ENCODE data around the gene PDILT. TPM values are rescaled to one million over a fixed set of nuclear protein-coding genes. Genes with fewer than 3 reads are reported as not detected.
"Not testable (repeated sequence)": the region's sequence is repeated elsewhere in the genome, so short reads cannot be mapped to it uniquely, and the experiment has no call there.

PDILT gene
- total RNA-seq, 4 donors from 2014 or later, result not detected

DNA sequence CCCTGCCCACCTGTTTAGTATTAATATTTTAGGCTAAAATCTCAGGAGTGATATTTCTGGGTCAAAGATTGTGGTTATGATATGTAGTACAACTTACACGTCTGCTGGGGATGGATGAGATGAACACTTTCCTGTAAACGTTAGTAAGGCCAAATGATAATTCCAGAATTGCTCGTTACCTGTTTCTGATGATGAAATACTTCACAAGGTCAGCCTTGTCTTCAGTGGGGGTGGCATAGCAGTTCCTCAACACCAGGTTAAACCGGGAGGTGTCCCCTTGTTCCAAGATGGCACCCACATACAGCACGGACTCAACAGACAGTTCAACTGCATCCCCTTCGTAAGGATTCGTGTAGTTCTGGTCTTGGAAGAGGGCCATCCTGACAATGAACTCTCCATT lies 86.5 kb downstream of the PDILT start:
- TF ChIP-seq POLR2A (IDR thresholded peaks at IDR 0.05), result no peak
- TF ChIP-seq, protein P1, sequence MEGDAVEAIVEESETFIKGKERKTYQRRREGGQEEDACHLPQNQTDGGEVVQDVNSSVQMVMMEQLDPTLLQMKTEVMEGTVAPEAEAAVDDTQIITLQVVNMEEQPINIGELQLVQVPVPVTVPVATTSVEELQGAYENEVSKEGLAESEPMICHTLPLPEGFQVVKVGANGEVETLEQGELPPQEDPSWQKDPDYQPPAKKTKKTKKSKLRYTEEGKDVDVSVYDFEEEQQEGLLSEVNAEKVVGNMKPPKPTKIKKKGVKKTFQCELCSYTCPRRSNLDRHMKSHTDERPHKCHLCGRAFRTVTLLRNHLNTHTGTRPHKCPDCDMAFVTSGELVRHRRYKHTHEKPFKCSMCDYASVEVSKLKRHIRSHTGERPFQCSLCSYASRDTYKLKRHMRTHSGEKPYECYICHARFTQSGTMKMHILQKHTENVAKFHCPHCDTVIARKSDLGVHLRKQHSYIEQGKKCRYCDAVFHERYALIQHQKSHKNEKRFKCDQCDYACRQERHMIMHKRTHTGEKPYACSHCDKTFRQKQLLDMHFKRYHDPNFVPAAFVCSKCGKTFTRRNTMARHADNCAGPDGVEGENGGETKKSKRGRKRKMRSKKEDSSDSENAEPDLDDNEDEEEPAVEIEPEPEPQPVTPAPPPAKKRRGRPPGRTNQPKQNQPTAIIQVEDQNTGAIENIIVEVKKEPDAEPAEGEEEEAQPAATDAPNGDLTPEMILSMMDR (IDR thresholded peaks at IDR 0.05), result no peak
- intact Hi-C loops (cut with DNase I; ENCODE audit: low total_unique reads), result no loop called here
- DNase-seq (ENCODE audit: low spot score in 2 of 2), result no peak
- 69 to 74% methylated on average over 7 of the region's 7 CpGs for WGBS, 2 donors
- no peak overlapping the region for H3K4me3 ChIP-seq (ENCODE audit: low read depth, poor library complexity, severe bottlenecking)

DNA sequence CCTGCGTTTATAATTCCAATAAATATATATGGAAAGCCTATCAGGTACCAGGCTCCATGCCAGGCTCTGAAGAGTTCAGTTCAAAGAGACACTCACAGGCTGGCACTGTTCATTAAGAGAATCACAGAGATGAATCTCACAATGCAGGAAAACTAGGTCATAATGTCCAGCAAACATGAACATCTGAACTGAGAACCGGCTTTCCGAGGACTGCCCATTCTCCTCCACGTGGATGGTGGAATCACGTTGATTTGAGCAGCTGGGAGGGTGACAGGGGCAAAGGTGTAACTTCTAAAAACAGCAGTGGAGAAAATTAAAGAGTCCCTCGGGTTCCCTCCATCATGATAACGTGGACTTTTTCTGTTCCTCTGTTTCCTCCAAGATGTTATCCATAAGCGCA lies 87.4 kb downstream of the PDILT start:
- no peak overlapping the region for H3K4me3 ChIP-seq (ENCODE audit: low read depth, poor library complexity, severe bottlenecking)
- 57 to 68% methylated on average over 8 of the region's 8 CpGs for WGBS, 2 donors
- no peak for TF ChIP-seq POLR2A (IDR thresholded peaks at IDR 0.05)
- TF ChIP-seq, protein P1 (IDR thresholded peaks at IDR 0.05), result no peak
- DNase-seq (ENCODE audit: low spot score in 2 of 2), result no peak
- intact Hi-C loops (cut with DNase I; ENCODE audit: low total_unique reads), result no loop called here

DNA sequence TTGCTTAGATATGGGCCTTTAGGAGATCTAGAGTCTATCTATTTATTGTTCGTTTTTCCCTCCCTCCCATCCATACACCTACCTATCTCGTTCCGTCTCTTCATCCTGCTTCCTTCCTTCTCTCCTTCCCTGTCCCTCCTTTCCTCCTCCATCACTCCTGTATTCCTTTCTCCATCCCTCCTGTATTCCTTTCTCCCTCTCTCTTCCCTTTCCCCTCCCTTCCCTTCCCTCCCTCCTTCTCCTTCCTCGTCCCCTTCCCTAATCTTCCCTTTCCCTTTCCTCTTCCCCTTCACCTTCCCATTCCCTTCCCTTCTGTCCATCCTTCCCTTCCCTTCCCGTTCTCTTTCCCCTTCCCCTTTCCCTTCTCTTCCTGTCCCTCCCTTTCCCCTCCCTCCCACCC lies 87.8 kb downstream of the PDILT start:
- no peak for DNase-seq (ENCODE audit: low spot score in 2 of 2)
- 56 to 67% methylated on average over 5 of the region's 5 CpGs for WGBS, 2 donors
- TF ChIP-seq POLR2A (IDR thresholded peaks at IDR 0.05), result no peak
- TF ChIP-seq, protein P1 (IDR thresholded peaks at IDR 0.05), result peak in 1 of 3 donors; percentile 30
- no peak overlapping the region for H3K4me3 ChIP-seq (ENCODE audit: low read depth, poor library complexity, severe bottlenecking)
- intact Hi-C loops (cut with DNase I; ENCODE audit: low total_unique reads), result no loop called here

- DNase-seq (ENCODE audit: low spot score in 2 of 2), result no peak
- WGBS, 2 donors, result 94 to 95% methylated on average over 6 of the region's 6 CpGs
- no peak overlapping the region for H3K4me3 ChIP-seq (ENCODE audit: low read depth, poor library complexity, severe bottlenecking)
- TF ChIP-seq, protein P1 (IDR thresholded peaks at IDR 0.05), result no peak
- no peak for TF ChIP-seq POLR2A (IDR thresholded peaks at IDR 0.05)
- intact Hi-C loops (cut with DNase I; ENCODE audit: low total_unique reads), result no loop called here
Observed at GRCh38 chr16:20315764-20316163, 88.8 kb downstream of the PDILT start.

DNA sequence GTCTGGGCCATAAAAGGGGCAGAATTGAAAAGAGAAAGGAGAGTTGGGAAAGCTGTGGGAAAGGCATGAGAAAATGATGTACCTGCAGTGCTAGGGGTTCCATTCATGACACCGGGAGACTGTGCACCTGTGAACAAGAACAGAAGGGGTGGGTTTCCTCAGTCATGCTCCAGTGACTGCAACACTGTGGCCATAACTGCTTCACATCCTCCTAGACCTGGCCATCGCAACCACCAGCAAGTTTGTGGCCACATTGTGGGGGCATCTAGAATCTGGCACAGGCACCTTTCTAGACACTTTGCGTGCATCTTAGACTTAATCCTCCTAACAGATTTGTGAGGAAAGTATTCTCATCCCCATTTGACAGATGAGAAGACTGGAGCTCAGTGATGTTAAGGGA lies 90.0 kb downstream of the PDILT start:
- intact Hi-C loops (cut with DNase I; ENCODE audit: low total_unique reads), result no loop called here
- WGBS, 2 donors, result 89 to 90% methylated on average over 3 of the region's 3 CpGs
- no peak for DNase-seq (ENCODE audit: low spot score in 2 of 2)
- no peak for TF ChIP-seq POLR2A (IDR thresholded peaks at IDR 0.05)
- TF ChIP-seq, protein P1 (IDR thresholded peaks at IDR 0.05), result no peak
- H3K4me3 ChIP-seq (ENCODE audit: low read depth, poor library complexity, severe bottlenecking), result no peak overlapping the region

DNA sequence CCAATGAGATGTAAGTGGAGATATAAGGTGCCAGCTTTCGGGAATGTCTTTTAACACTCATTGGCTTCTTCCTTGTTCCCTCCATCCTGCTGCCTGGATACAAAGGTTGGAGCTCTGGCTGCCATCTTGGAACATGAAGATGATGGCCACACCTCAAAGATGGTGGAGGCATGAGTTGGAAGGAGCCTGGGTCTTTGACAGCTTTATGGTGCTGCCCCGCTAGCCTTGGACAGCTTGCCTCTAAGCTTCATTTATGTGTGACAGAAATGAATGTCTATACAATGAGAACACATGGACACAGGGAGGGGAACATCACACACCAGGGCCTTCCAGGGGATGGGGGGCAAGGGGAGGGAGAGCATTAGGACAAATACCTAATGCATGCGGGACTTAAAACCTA lies 90.8 kb downstream of the PDILT start:
- DNase-seq (ENCODE audit: low spot score in 2 of 2), result no peak
- 92 to 94% methylated on average over 3 of the region's 3 CpGs for WGBS, 2 donors
- no peak overlapping the region for H3K4me3 ChIP-seq (ENCODE audit: low read depth, poor library complexity, severe bottlenecking)
- intact Hi-C loops (cut with DNase I; ENCODE audit: low total_unique reads), result no loop called here
- TF ChIP-seq, protein P1 (IDR thresholded peaks at IDR 0.05), result no peak
- TF ChIP-seq POLR2A (IDR thresholded peaks at IDR 0.05), result no peak

GRCh38 chr16:20312536-20313095 lies 91.9 kb downstream of the PDILT start:
- intact Hi-C loops (cut with DNase I; ENCODE audit: low total_unique reads); H3K4me3 ChIP-seq (ENCODE audit: low read depth, poor library complexity, severe bottlenecking); DNase-seq (ENCODE audit: low spot score in 2 of 2): not testable (repeated sequence)
- 88 to 94% methylated on average over 7 of the region's 7 CpGs for WGBS, 2 donors

All from lower leg skin (tissue), 4 donors.